GM21515 (cell line): ENCODE results near the gene AKAP6.
"Not testable (repeated sequence)": the region's sequence is repeated elsewhere in the genome, so short reads cannot be mapped to it uniquely, and the experiment has no call there.

Source experiments
- ATAC-seq: cut with Tn5 transposase; IDR thresholded peaks from one replicate; pipeline ENCODE4 v1.9.1; 2021; ENCODE audit not compliant: unreplicated experiment

The AKAP6 gene

GRCh38 chr14:32738206-32738871 is 409.2 kb downstream of the AKAP6 start:
- no peak for ATAC-seq

GRCh38 chr14:32744811-32745445 is 415.8 kb downstream of the AKAP6 start:
- no peak for ATAC-seq

GRCh38 chr14:32754209-32754608 is 425.1 kb downstream of the AKAP6 start:
- no peak for ATAC-seq

GRCh38 chr14:32756173-32756572 is 427.1 kb downstream of the AKAP6 start:
- no peak for ATAC-seq

- no peak for ATAC-seq
Measured at GRCh38 chr14:32756775-32757174, 427.7 kb downstream of the AKAP6 start.

- ATAC-seq, result no peak
Measured at GRCh38 chr14:32757568-32757967, 428.5 kb downstream of the AKAP6 start.

- ATAC-seq, result no peak
Measured at GRCh38 chr14:32761381-32761968, 432.4 kb downstream of the AKAP6 start.

- ATAC-seq, result no peak
Measured at GRCh38 chr14:32762886-32763285, 433.8 kb downstream of the AKAP6 start.

GRCh38 chr14:32763673-32764072 is 434.6 kb downstream of the AKAP6 start:
- no peak for ATAC-seq

GRCh38 chr14:32764131-32764530 is 435.0 kb downstream of the AKAP6 start:
- ATAC-seq, result no peak

- ATAC-seq, result no peak
Measured at GRCh38 chr14:32770422-32770821, 441.3 kb downstream of the AKAP6 start.

- ATAC-seq, result no peak
Measured at GRCh38 chr14:32774214-32774613, 445.1 kb downstream of the AKAP6 start.

GRCh38 chr14:32779840-32780239 is 450.7 kb downstream of the AKAP6 start:
- no peak for ATAC-seq

- no peak for ATAC-seq
Measured at GRCh38 chr14:32784405-32784804, 455.3 kb downstream of the AKAP6 start.

GRCh38 chr14:32785585-32785984 is 456.5 kb downstream of the AKAP6 start:
- no peak for ATAC-seq

GRCh38 chr14:32786886-32787285 is 457.8 kb downstream of the AKAP6 start:
- ATAC-seq, result no peak

- not testable (repeated sequence) for ATAC-seq
Measured at GRCh38 chr14:32793033-32793432, 463.9 kb downstream of the AKAP6 start.

GRCh38 chr14:32800320-32800719 is 471.2 kb downstream of the AKAP6 start:
- ATAC-seq, result no peak

- ATAC-seq, result no peak
Measured at GRCh38 chr14:32802295-32802694, 473.2 kb downstream of the AKAP6 start.

GRCh38 chr14:32805979-32806378 is 476.9 kb downstream of the AKAP6 start:
- ATAC-seq, result no peak

- ATAC-seq, result no peak
Measured at GRCh38 chr14:32808644-32809043, 479.5 kb downstream of the AKAP6 start.

GRCh38 chr14:32809255-32809654 is 480.2 kb downstream of the AKAP6 start:
- ATAC-seq, result no peak
